HG03175 (cell line): ENCODE measurements around the gene IRX2.

Experiments
- ATAC-seq: cut with Tn5 transposase; IDR thresholded peaks from one replicate; pipeline ENCODE4 v1.9.1; 2021; ENCODE audit warnings: mild to moderate bottlenecking, moderate library complexity; ENCODE audit not compliant: unreplicated experiment

The IRX2 gene

DNA sequence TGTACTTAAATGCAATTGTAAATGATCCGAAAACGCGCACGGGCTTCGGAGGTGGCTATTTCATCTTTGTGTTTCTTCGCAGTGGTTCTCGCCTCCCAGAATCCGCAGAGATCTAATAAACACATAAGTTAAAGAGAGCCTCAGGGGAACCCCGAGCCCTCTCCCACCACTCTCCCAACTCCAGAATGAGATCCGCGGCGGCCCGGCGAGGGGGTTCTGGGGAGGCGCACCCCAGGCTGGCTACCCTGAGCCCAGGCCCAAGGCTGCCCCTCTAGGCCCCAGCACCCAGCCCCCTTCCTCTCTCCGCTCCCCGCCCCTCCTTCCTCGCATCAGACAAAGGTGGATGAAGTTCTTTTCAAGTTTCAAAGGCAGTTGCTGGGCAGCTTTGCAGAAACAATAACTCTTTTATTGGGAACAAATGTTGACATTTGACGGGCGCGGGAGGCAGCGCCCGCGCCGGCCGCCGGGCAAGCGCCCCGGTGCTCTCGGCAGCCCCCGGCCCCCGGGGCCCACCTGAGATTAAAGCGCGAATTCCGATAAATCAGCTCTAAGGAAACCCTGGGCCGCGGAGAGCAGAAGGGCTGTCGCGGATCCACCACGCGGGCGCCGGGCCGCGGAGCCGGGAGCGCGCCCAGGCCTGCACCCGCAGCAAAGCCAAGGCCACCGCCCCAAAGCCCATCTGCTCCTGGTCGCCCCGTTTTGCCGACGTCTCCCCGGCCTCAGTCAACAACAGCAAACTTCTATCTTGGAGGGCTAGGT, 8.4 kb downstream of the IRX2 start:
- ATAC-seq = no peak

DNA sequence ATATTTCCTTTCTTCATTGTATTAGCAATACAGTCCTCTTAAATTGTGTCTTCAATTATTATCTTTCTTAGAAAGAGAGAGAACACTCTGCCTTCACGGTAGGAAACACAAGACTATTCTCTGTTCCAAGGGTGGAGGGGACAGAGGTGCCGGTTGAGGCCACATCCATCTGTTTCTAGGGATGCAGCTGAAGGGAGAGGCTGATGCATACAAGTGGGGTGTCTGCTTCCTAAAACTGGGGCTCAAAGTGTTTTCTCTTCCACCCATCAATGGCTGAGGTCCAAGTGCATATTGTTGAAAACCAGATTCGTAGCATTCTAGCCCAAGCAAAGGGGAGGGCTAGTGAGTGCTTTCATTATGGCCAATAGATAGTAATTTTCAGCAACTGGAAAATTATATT, 9.5 kb downstream of the IRX2 start:
- ATAC-seq = no peak

DNA sequence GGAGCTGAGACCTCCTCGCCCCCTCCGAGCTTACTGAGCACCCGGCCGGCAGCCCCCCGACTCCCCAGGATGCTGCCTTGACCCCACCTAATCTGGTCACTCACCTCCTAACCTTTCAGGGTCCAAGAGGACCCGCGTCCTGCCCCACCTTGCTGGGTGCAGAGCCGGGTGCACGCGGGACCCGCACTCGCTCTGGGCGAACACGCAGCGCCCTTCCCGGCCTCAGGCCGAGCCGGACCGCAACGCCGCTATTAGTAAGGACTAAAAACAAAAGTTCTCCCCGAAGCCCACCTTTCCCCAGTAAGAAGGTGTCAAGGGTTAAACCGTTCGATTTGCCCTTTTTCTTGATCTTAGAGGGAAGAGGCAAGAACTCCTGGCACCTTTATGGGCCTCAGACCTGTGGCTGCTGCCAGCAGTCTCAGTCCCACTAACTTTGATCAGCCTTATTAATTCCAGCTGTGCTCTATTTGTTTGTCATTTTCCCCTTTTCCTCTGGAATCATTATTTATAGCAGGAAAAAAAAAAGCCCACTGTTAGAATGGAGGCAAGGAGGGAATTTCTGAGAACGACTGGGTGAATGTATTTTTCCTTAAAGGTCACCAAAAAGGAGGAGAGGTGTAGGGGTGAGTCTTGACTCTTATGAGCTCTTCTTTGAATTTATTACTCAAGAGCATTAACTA, 10.5 kb downstream of the IRX2 start:
- no peak for ATAC-seq

DNA sequence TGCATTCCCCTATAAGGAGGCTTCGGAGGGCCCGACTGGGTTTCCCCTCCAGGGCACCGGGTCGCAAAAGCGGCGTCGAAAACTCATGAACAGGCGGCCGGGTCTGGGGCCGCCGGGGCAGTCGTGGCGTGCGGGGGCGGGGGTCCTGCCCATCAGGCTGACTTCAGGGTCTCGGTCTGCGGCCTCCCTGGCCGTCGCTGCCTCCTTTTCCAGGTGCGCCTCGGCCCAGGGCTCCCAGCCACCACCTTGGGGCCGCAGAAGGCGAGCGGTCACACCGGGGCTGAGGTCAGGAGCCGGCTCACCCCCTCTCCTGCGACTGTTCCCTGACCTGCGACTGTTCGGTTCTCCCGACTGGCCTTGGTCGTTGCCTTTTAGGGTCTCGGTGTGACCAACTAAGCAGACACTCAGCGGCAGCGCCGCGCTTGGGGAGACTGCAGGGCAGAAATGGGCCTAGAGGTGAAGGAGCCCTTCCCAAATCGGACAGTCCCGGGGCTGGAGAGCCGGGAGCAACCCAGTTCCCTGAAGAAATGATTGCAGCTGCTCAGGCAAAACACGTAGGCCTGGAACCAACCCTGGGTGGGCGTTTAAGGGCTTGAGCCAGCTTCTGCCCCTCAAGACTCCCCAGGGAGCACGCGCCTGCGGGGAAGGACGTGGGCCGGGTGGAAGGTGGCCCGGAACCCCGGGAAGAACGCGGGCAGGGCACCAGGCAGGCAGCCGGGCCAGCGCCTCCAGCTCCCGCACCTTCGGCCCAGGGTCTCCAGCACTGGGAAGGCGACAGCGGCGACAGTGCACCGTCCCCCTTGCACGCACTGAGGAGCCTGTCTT, 11.2 kb downstream of the IRX2 start:
- no peak for ATAC-seq

DNA sequence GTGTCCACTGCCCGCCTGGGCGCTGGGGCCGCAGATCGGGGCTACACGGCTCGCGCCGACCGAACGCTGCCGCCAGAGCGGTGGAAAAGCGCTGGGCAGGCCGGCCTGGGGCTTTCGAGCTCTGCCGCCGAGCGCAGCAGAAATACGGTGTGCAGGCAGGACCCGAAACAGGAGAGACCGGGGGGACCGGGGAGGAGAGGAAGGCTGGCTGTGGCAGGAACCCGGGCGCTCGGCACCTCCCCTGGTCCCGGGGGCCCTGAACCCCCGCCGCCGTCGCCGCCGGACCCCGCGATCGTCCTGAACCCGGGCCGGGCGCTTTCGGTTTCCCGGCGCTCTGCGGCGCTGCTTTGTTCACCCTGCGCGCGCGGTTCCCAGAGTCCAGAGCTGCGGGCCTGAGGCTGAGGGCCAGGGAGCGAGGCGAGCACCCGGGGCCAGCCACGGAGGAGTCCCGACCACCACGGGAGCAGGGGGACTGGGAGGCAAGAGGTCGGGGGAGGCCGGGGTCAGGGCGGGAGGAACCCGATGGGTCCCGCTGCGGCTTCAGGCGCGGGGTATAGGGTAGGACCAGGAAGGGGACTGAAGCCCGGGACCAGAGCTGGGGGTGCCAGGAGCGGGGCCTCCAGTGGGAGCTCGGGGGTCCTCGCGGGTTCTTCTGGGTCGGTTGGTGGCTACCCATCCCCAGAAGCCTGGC, 12.0 kb downstream of the IRX2 start:
- ATAC-seq = no peak

DNA sequence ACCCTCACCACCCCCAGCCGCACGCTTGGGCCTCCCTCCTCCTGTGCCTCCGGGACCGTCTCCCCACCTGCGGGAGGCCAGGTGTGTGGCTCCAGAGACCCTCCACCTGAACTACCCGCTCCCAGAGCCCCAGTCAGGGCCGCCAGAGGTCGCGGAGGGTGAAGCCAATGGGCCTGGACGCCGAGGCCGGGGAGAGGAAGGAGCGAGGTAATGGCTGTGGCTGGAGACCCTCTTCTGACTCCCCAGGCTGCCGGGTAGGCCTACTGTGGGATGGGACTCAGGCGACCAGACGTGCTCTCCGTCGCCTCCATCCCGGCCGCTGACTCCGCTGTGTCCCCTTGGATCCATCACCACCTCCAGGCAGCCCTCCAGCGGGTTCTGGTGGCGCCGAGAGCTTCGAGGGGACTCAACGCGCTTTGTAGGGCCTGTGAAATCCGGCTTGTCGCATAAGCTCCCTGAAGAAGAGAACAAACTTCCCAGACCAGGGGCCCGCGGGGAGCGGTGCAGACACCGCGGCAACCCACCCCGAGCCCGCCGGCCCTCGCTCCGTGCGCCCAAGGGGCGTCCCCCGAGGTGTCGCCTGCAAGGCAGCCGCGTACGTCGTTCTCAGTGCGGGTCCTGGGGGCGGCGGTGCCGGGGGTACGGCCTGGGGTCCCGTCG, 12.6 kb downstream of the IRX2 start:
- no peak for ATAC-seq

DNA sequence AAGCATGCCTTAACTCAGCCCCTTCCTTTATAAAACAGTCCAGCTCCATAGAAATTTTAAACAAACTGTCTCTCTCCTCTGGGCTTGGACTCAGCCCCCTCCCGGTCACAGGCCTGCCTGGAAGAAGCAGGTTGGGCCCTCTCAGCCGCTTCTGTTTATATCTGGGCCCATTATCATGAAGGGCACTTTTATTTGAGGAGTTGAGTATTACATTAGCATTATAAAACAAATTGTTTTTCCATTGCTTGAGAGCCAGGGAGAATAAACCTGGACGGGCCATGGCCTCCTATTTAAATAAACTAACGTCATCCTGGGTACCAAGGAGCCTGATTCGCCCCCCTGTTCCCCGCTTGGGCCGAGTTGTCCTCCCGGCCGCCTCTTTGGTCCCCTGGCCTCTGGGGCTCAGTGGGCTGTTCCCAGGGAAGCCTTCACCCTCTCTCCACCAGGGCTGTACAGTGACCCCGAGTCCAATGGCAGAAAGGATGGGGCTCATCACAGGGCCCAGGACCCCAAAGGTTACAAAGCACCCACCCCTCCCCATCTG, 13.2 kb downstream of the IRX2 start:
- ATAC-seq = no peak

DNA sequence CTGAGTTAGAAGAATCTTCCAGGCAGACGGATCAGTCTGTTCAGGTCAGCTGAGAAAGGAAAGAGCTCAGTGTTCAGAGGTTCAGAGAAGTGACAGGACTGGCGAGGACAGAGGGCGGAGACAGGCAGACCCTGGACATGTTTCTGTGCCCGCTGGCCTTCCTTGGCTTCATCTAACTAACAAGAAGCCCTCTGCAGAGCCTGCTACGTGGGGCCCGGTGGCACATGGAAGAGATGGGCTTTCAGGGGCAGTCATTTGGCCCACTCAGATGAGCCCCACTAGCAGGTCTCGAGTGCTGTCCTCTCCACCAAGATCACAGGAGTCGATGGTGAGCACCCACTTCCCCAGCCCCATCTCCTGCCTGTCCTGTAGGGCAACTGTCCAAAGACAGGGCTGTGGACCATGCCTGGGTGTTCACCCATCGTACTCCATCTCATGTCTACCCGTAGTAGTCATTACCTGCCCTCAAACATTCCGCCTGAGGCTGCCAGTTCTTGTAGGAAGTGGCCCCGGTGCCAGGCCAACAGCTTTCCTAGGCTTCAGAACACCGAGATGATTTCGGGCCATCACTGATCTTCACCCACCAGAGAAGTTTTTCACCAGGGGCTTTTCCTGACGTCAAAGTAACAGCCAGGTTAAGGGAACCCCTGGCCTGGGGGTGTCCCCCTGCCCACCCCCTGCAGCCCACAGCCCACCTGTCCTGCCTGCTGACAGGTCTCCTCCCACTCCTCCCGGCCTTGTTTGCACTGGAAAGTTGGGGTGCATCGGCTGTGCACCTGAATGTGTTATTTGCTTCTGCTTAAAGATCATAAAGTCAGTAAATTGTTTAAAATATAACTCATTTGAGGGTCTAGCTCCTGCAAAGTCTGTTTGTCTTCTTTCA, 14.0 kb downstream of the IRX2 start:
- ATAC-seq = no peak

DNA sequence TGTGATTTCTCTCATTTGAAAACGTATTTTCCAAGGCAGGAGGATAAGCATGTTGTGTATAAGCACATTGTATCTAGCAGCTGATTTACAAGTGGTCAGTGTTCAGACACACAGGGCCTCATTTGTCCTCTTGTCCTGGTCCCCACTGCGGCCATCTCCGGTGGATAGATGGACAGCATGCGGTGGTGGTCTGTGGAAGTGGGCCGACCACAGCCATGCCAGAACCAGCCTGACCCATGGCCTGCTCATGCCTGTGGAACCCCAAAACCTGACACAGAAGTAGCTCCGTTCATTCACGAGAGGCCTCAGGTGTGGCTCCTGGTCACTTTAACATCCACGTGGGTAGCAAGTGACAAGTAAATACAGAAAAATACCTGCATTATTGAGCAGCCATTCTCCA, 14.6 kb downstream of the IRX2 start:
- no peak for ATAC-seq

DNA sequence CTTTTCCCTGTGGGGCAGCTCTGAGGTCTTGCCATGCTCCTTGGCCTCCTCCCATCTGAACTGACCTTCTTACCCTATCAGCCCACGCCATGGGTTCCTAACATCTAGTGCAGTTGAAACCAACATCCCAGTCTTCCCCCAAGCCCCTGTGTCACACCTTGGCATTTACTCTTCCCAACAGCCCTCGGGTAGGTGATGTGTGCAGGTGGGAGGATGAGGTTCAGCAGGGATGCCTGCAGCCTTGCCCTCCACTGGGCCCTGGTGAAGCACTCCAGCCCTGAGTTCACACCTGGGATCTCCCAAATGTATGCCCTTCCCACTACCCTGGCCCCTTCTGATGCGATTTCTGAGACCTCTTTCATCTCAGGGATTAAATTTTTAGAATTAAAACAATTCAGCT, 15.5 kb downstream of the IRX2 start:
- ATAC-seq = no peak

DNA sequence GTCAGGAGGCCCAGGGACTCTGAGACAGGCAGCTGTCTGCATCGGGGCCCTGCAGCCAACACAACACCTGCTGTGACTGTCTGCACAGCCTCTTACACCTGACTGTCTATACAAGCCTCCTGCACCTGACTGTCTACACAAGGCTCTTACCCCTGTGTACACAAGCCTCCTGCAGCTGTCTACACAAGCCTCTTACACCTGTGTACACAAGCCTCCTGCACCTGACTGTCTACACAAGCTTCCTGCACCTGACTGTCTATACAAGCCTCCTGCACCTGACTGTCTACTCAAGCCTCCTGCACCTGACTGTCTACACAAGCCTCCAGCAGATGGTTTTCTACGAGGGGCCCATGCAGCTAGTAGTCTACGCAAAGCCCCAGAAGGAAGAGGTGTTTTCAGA, 18.6 kb downstream of the IRX2 start:
- ATAC-seq = no peak

DNA sequence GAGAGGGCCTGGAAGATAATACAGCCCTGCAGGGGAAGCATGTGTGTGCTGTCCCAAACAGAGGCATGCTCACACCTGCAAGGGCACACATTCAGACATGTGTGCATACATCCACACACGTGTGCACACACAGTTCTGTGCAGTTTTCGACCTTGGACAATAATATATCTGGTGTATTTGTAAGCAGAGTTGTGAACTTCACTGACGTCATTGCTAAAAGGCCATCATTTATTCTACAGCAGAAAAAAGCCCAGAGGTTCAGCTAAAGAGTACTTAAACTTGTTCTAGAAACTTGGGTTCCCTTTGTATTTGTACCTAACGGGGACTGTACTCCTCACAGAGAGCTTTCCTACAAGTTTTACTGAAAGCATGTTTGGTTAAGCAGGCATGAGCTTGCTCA, 19.5 kb downstream of the IRX2 start:
- ATAC-seq = no peak

DNA sequence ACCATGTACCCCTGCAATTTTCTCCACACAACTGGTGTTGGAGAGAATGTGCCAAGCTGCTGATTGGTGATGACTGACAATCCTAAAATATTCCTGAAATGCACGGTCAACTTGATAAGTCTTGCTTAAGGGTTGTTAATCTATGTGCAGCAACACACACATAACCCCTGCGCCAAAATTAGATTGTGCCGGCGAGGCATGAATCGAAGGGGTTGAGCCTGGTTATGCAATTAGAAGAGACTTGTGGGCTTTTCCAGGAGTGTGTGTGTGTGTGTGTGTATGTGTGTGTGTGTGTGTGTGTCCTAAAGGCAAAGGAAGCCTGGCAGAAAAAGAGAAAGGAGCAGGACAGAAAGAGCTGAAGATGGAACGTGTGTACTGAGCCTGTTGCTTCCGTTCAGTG, 22.3 kb downstream of the IRX2 start:
- no peak for ATAC-seq

DNA sequence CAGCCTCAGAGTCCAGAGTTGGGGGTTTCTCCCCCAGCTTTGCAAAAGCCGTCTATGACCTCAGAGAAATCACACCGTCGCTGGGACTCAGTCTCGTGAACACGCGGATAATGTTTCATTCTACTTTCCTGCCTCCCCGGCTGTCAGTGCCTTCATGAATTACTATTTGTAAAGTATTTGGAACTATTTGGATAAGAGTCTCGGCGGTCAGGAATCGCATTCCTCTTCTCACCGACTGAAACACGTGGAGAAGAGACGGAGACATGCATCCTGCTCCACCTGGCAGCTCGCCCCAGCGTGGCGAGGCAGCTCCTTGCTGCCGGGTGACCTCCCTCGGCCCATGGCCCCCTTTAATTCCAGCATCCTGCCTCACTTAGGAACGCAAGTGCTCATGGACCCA, 23.9 kb downstream of the IRX2 start:
- no peak for ATAC-seq

DNA sequence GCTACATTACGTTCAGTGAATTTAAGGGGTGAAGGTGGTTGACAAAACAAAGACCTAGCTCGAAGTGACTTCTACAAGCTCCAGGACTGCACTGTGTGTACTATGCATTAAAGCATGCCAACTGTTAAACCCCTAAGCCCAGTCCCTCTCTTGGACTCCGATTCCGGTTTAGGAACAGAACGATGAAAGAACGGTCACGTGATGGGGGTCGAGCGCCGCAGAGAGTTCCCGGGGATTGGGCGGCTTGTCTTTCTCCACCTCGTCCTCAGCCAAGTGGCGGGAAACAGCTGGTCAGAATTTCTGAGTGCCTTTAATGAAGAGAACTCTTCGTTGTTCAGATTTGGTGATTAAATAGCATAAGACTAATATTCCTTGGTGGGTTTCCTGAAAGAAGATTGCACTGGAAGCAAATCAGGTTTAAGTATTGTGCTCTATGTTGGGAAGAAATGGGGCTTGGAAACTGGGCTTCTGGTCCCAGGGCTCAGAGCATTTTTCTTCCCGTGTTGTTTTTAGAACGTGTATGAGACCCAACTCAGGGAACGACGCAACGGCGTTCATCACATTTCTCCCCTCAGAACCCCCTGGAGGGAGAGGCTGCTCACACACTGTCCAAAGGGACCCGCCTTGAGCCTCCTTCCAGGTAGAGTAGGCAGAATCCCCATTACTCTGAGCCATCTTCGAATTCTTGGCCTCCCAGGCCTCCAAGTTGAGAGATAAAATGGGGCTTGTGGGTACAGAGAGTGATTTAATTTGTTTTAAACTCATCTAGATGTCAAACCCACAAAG, 25.3 kb downstream of the IRX2 start:
- ATAC-seq = no peak

DNA sequence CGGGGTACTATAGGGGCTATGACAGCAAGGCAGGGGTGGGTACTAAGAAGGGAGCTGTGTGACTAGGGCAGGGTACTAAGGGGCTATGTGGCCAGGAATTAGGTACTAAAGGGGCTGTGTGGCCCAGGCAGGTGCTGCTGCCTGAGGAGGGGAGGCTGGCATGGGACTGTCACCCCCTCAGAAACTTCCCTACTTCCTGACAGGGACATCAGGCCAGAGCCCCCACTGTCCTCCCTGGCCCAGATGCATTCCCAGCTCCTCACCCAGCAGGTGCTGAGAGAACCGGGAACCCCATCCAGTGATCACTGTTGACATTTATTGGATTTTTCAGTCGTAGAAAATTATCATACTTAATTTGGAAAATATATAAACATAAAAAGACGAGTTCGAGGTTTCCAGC, 26.6 kb downstream of the IRX2 start:
- ATAC-seq = no peak

DNA sequence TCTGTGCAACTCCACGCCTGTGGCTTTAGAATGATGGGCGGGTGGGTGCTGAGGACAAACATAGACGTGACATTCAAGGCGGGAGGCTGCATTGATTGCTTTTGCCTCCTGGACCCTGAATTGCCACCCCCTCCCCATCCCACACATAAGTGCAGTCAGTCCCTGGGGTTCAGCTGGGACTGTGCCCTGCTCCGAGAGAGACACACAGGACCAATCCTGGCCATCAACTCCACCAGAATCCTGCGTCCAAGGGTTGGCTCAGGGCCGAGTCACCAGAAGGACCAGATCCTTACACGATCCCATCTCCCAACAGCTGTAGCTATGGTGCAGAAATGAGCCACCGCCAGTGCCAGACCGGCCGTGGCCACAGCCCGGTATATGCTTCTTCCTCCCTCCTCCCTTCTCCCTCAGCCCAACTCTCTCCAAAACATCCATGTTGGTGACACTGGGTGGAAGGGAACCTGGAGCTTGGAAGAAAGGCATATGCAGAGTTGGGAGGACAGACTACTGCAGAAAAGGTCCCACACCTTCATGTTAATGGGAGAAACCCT, 27.4 kb downstream of the IRX2 start:
- no peak for ATAC-seq

DNA sequence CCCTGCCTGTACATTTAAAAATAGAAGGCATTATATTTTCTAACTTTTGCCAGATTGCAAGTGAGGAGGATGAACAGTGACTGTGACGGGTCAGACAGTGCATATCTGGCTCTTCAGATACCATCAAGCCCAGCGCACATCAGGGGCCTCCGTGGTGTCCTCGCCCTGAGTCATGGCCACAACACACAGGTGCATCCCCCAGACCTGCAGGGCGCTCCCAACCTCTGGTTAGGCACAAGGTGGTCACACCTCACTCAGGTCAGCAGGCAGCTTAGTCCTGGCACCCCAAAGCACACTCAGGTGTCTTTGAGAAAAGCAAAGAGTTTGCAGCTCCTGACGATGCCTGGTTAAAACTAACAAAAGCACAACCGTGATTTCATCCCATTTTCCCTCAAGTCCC, 28.6 kb downstream of the IRX2 start:
- no peak for ATAC-seq
